ENCODE data around the gene CCDC15. TPM values are rescaled to one million over a fixed set of nuclear protein-coding genes. Genes with fewer than 3 reads are reported as not detected.
"Not testable (repeated sequence)": the region's sequence is repeated elsewhere in the genome, so short reads cannot be mapped to it uniquely, and the experiment has no call there.

The CCDC15 gene
- total RNA-seq, 1 donor: 2.2 TPM

- Histone ChIP-seq H2AFZ (ENCODE audit: low read length) (no peak overlapping the region), H3K4me1 (ENCODE audit: insufficient read depth, low read length) (peaks cover 22% of the 10 kb centered on the region), H3K27me3 (ENCODE audit: insufficient read depth, low read length) (no peaks in the 10 kb centered on the region), H3K27ac (ENCODE audit: low read depth, low read length) (no peak overlapping the region), H3K9me3 (ENCODE audit: low read depth, low read length) (no peaks in the 10 kb centered on the region), H3K4me3 (ENCODE audit: insufficient read depth, low read length) (no peak overlapping the region), H3K36me3 (ENCODE audit: insufficient read depth, low read length) (no peaks in the 10 kb centered on the region), H3K79me2 (ENCODE audit: insufficient read depth, low read length) (no peaks in the 10 kb centered on the region), H4K20me1 (ENCODE audit: insufficient read depth, low read length) (no peaks in the 10 kb centered on the region), H3K4me2 (ENCODE audit: insufficient read depth, low read length) (no peak overlapping the region)
- no peak for TF ChIP-seq CTCF (IDR thresholded peaks at IDR 0.05; ENCODE audit: extremely low read depth, low read depth, low read length)
- no peak for DNase-seq (ENCODE audit: insufficient read length, low spot score, missing footprints)
Measured at GRCh38 chr11:125086633-125087296, 132.8 kb downstream of the CCDC15 start.

GRCh38 chr11:125088123-125088522 lies 134.1 kb downstream of the CCDC15 start:
- TF ChIP-seq CTCF (IDR thresholded peaks at IDR 0.05; ENCODE audit: extremely low read depth, low read depth, low read length): no peak
- Histone ChIP-seq H3K27ac (ENCODE audit: low read depth, low read length) (no peak overlapping the region), H2AFZ (ENCODE audit: low read length) (no peak overlapping the region)

GRCh38 chr11:125088576-125089455 lies 134.8 kb downstream of the CCDC15 start:
- H3K27ac ChIP-seq (ENCODE audit: low read depth, low read length): no peak overlapping the region
- H3K4me2 ChIP-seq (ENCODE audit: insufficient read depth, low read length): no peak overlapping the region
- no peak for TF ChIP-seq CTCF (IDR thresholded peaks at IDR 0.05; ENCODE audit: extremely low read depth, low read depth, low read length)
- H3K4me1 ChIP-seq (ENCODE audit: insufficient read depth, low read length): peaks cover 11% of the 10 kb centered on the region
- no peak for DNase-seq (ENCODE audit: insufficient read length, low spot score, missing footprints)
- H3K36me3 ChIP-seq (ENCODE audit: insufficient read depth, low read length): no peaks in the 10 kb centered on the region
- no peak overlapping the region for H3K4me3 ChIP-seq (ENCODE audit: insufficient read depth, low read length)
- no peaks in the 10 kb centered on the region for H3K9me3 ChIP-seq (ENCODE audit: low read depth, low read length)
- H3K79me2 ChIP-seq (ENCODE audit: insufficient read depth, low read length): no peaks in the 10 kb centered on the region
- no peak overlapping the region for H2AFZ ChIP-seq (ENCODE audit: low read length)
- no peaks in the 10 kb centered on the region for H3K27me3 ChIP-seq (ENCODE audit: insufficient read depth, low read length)
- H4K20me1 ChIP-seq (ENCODE audit: insufficient read depth, low read length): no peaks in the 10 kb centered on the region

More at GRCh38 chr11:125088123-125088522, 134.1 kb downstream of the CCDC15 start:
- no peak for DNase-seq (ENCODE audit: insufficient read length, low spot score, missing footprints)
- no peak overlapping the region for H3K4me3 ChIP-seq (ENCODE audit: insufficient read depth, low read length)
- no peaks in the 10 kb centered on the region for H3K27me3 ChIP-seq (ENCODE audit: insufficient read depth, low read length)
- peaks cover 17% of the 10 kb centered on the region for H3K4me1 ChIP-seq (ENCODE audit: insufficient read depth, low read length)
- H4K20me1 ChIP-seq (ENCODE audit: insufficient read depth, low read length): no peaks in the 10 kb centered on the region
- no peak overlapping the region for H3K4me2 ChIP-seq (ENCODE audit: insufficient read depth, low read length)
- H3K9me3 ChIP-seq (ENCODE audit: low read depth, low read length): no peaks in the 10 kb centered on the region
- no peaks in the 10 kb centered on the region for H3K36me3 ChIP-seq (ENCODE audit: insufficient read depth, low read length)
- no peaks in the 10 kb centered on the region for H3K79me2 ChIP-seq (ENCODE audit: insufficient read depth, low read length)

GRCh38 chr11:125089481-125089880 lies 135.5 kb downstream of the CCDC15 start:
- not testable (repeated sequence) for H3K36me3 ChIP-seq (ENCODE audit: insufficient read depth, low read length); H3K4me3 ChIP-seq (ENCODE audit: insufficient read depth, low read length); H3K4me2 ChIP-seq (ENCODE audit: insufficient read depth, low read length); H4K20me1 ChIP-seq (ENCODE audit: insufficient read depth, low read length); H3K27me3 ChIP-seq (ENCODE audit: insufficient read depth, low read length); H3K27ac ChIP-seq (ENCODE audit: low read depth, low read length); H2AFZ ChIP-seq (ENCODE audit: low read length); H3K9me3 ChIP-seq (ENCODE audit: low read depth, low read length); DNase-seq (ENCODE audit: insufficient read length, low spot score, missing footprints); H3K79me2 ChIP-seq (ENCODE audit: insufficient read depth, low read length)
- peaks cover 11% of the 10 kb centered on the region for H3K4me1 ChIP-seq (ENCODE audit: insufficient read depth, low read length)

- H3K27ac ChIP-seq (ENCODE audit: low read depth, low read length); H3K4me2 ChIP-seq (ENCODE audit: insufficient read depth, low read length); DNase-seq (ENCODE audit: insufficient read length, low spot score, missing footprints); H3K79me2 ChIP-seq (ENCODE audit: insufficient read depth, low read length); H3K27me3 ChIP-seq (ENCODE audit: insufficient read depth, low read length); H3K9me3 ChIP-seq (ENCODE audit: low read depth, low read length); H3K36me3 ChIP-seq (ENCODE audit: insufficient read depth, low read length); H2AFZ ChIP-seq (ENCODE audit: low read length); H3K4me3 ChIP-seq (ENCODE audit: insufficient read depth, low read length); H4K20me1 ChIP-seq (ENCODE audit: insufficient read depth, low read length): not testable (repeated sequence)
- peaks cover 11% of the 10 kb centered on the region for H3K4me1 ChIP-seq (ENCODE audit: insufficient read depth, low read length)
Measured at GRCh38 chr11:125090151-125090550, 136.1 kb downstream of the CCDC15 start.
